H54 (cell line): Measurements from ENCODE around the gene S1PR2.
"Not testable (repeated sequence)": the region's sequence is repeated elsewhere in the genome, so short reads cannot be mapped to it uniquely, and the experiment has no call there.

Experiments used
- DNase-seq: peaks from one replicate; pipeline ENCODE4 v3.0.0; 2011; ENCODE audit warnings: low spot score, mixed read lengths; ENCODE audit not compliant: insufficient read length
- FAIRE-seq: peaks from 3 replicates; lab custom pipeline; 2011; peaks lifted over from hg19 to GRCh38; lab: Jason Lieb, UNC
- POLR2A ChIP-seq: IDR thresholded peaks from 2 replicates; pipeline ENCODE4 v1.6.1; 2011; ENCODE audit warnings: low read depth, mild to moderate bottlenecking, low read length

Gene S1PR2

DNA sequence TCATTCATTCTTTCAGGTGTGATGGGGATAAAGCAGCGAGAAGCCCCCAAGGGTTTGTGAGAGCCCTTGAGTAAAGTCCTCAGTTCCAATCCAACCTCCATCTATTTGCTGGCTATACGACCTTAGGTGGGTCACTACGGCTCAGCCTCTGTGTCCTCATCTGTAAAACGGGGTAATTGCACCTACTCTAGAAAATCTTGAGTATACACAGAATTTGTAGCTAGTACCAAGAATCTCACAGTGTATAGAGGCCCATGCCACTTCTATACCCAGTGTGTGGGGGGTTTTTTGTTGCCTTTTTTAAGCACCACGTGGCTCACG lies 36.0 kb downstream of the S1PR2 start:
- no peak for TF ChIP-seq POLR2A
- FAIRE-seq: no peak

GRCh38 chr19:10194500-10195198 lies 36.5 kb downstream of the S1PR2 start, which contains the start of gene DNMT1:
Gene DNMT1, minus strand, starts transcription at chr19:10194953. Its CDS starts 54 bp downstream, at chr19:10194899.
- FAIRE-seq: peak; percentile 90
- peak; percentile 82 for TF ChIP-seq POLR2A
- DNase-seq: peak; percentile 98

More for the DNA sequence above, 36.0 kb downstream of the S1PR2 start:
- DNase-seq: no peak

DNA sequence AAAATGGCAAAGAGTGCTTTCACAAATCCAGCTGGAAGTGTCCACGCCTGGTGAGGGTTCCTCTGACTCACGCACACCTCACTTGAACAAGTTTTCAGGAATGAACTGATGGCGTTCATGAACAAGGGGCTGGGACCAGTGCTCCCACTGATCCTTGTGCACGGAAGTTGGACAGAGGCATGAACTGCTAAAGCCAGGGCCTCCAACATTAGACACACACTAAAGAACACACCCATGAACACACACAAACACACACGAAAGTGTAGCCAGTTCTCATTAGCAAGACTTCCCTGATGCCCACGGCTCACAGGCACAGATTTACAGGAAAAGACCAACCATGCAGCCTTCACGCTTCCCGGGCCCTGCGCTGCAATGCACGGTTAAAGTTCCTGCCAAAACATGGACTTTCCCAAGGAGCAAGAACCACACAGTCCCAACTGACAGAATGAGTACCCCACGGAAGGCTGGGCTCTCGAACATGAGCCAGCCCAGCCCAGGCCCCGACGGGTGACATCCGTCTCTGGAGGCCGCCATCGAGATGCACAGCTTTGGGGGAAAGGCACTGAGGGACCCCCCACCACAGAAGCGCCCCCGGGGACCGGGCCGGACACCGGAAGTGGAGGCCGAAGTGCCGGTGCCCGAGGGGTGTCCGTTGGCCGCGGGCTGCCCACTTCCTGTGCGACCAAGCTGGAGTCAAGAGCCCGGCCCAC lies 37.2 kb downstream of the S1PR2 start:
- FAIRE-seq (no peak), DNase-seq (peak; percentile 61)
- no peak for TF ChIP-seq POLR2A

GRCh38 chr19:10192922-10193321 lies 38.2 kb downstream of the S1PR2 start:
- no peak for FAIRE-seq
- TF ChIP-seq POLR2A: no peak
- no peak for DNase-seq

GRCh38 chr19:10191347-10191746 lies 39.8 kb downstream of the S1PR2 start:
- DNase-seq: no peak
- no peak for TF ChIP-seq POLR2A
- no peak for FAIRE-seq

- DNase-seq (no peak), FAIRE-seq (no peak)
- no peak for TF ChIP-seq POLR2A
These were observed 41.1 kb downstream of the S1PR2 start for GRCh38 chr19:10190026-10190425.

DNA sequence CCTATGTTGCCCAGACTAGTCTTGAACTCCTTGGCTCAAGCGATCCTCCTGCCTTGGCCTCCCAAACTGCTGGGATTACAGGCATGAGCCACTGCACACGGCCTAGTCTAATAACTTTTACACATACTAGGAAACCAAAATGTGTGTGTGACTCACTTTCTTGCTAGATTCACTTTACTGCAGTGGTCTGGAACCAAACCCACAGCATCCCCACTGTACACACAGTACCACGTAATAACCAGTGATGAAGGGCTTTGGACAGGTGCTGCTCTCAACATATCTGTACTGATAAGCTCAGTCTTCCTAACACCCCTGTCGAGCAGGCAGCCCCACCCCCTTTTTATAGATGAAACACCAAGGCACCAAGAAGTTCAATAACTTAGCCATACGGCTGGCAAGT lies 41.5 kb downstream of the S1PR2 start:
- no peak for TF ChIP-seq POLR2A
- DNase-seq (no peak), FAIRE-seq (no peak)

GRCh38 chr19:10187315-10187714 lies 43.8 kb downstream of the S1PR2 start:
- TF ChIP-seq POLR2A: no peak
- no peak for DNase-seq

DNA sequence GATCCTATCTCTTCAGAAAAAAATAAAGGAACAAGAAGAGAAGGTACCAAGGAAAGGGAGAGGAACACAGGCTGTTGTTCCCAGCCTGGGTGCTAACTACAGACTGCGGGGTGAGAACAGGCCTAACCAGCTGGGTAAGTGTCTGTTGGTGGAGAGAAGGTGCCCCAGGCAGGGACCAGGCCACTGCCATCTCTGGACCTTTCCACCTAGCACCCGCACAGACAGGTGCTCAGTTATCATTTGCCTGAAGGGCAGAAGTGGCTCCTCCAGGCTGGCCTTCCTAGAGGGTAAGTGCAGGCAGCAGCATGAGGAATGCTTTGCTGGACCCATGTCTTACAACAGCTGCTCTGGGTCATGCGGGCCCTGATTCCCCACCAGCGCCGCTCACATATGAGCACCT lies 46.5 kb downstream of the S1PR2 start:
- DNase-seq (no peak), FAIRE-seq (no peak)
- no peak for TF ChIP-seq POLR2A

More at GRCh38 chr19:10187315-10187714, 43.8 kb downstream of the S1PR2 start:
- FAIRE-seq: no peak

GRCh38 chr19:10183926-10184325 lies 47.2 kb downstream of the S1PR2 start:
- FAIRE-seq (no peak), DNase-seq (no peak)

GRCh38 chr19:10182847-10183246 lies 48.3 kb downstream of the S1PR2 start:
- DNase-seq (no peak), FAIRE-seq (no peak)
- TF ChIP-seq POLR2A: no peak

More at GRCh38 chr19:10183926-10184325, 47.2 kb downstream of the S1PR2 start:
- no peak for TF ChIP-seq POLR2A

GRCh38 chr19:10182076-10182475 lies 49.1 kb downstream of the S1PR2 start:
- FAIRE-seq (no peak), DNase-seq (no peak)
- TF ChIP-seq POLR2A: no peak

DNA sequence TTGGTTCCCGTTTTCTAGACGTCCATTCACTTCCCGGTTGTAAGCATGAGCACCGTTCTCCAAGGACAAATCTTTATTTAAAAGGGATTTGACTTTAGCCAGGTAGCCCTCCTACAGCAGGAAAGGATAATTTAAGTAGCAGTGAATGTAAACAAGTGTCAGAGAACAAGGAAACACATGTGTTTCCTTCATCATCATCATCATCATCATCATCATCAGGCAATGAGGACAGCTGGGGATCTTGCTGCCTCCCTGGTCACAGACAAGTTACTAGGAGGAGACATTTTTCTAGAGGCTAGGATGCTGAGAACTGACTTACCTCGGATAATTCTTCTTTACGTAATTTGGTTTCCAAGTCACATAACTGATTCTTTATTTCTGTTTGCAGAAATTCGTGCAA lies 50.7 kb downstream of the S1PR2 start:
- DNase-seq (no peak), FAIRE-seq (no peak)
- TF ChIP-seq POLR2A: no peak

GRCh38 chr19:10180024-10180423 lies 51.1 kb downstream of the S1PR2 start:
- not testable (repeated sequence) for DNase-seq, FAIRE-seq

DNA sequence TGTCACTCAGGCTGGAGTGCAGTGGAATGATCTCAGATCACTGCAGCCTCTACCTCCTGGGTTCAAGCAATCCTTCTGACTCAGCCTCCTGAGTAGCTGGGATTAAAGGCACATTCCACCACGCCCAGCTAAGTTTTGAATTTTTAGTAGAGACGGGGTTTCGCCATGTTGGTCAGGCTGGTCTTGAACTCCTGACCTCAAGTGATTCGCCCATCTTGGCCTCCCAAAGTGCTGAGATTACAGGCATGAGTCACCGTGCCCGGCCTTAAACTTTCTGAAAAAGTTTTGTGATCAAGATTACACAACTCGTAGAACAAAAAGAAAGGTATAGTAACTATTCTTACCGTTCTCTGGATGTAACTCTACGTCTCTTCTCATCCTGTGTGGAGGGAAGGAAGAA lies 57.6 kb downstream of the S1PR2 start:
- FAIRE-seq (no peak), DNase-seq (no peak)
- no peak for TF ChIP-seq POLR2A
